ENCODE results near the gene PMEPA1.
"Not testable (repeated sequence)": the region's sequence is repeated elsewhere in the genome, so short reads cannot be mapped to it uniquely, and the experiment has no call there.

The PMEPA1 gene

DNA sequence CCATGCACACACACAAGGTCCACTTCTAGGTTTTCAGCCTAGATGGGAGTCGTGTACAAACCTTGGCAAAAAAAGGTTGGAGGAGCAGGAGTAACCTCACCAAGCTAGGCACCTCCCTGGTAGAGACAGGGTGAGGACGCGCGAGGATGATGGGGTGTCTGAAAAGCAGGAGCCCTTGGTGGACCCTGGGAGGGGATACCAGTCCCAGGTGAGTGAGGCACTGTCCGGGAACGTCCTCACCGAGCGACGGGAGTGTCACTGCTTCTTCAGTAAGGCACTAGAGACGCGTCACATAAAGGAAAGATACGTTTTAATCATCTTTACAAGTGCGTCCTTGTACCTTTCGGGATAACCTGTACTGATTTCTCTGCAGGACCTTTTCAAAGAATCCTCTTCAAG lies 60.2 kb downstream of the PMEPA1 start:
- DNase-seq: no peak

DNA sequence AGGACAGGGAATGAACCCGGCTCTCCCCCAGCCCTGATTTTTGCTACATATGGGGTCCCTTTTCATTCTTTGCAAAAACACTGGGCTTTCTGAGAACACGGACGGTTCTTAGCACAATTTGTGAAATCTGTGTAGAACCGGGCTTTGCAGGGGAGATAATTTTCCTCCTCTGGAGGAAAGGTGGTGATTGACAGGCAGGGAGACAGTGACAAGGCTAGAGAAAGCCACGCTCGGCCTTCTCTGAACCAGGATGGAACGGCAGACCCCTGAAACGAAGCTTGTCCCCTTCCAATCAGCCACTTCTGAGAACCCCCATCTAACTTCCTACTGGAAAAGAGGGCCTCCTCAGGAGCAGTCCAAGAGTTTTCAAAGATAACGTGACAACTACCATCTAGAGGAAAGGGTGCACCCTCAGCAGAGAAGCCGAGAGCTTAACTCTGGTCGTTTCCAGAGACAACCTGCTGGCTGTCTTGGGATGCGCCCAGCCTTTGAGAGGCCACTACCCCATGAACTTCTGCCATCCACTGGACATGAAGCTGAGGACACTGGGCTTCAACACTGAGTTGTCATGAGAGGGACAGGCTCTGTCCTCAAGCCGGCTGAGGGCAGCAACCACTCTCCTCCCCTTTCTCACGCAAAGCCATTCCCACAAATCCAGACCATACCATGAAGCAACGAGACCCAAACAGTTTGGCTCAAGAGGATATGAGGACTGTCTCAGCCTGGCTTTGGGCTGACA lies 60.8 kb downstream of the PMEPA1 start:
- DNase-seq: no peak

DNA sequence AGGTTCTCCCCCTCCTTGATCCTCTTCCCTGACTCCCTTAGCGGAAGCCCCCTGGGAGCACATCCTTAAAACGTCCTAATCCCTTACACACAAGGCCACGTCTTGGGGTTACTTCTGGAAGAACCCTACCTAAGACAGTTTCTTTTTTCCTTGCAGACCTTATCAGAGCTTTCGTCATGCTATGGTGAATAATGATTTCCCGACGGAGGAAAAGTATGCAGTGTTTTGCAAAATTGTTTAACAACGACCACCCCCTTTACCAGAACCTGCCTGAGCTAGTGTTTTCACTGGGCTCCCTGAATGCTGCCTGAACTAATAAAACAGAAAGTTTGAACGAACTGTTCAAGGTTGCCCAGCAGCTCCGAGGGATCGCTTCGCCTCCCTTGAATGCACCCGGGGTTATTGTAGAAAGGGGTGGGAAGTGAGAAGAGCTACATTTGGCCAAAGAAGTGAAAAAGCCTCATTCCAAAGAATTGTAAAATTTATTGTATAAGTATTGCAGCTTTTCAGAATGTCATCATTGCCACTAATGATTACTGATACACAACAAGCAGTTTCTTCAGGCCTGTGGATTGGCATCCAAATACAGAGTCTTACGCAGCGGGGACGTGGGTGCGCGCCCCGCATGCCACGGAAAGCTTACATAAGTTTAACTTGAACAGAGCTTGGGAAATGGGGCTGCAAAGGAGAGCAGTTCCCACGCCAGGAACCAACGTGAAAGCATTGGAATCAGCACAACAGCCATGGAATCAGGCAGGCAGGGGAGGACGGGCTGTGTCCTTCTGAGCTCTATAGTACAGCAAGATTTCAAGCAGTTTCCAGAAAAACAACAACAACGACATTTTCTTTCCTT lies 61.7 kb downstream of the PMEPA1 start:
- DNase-seq: no peak

DNA sequence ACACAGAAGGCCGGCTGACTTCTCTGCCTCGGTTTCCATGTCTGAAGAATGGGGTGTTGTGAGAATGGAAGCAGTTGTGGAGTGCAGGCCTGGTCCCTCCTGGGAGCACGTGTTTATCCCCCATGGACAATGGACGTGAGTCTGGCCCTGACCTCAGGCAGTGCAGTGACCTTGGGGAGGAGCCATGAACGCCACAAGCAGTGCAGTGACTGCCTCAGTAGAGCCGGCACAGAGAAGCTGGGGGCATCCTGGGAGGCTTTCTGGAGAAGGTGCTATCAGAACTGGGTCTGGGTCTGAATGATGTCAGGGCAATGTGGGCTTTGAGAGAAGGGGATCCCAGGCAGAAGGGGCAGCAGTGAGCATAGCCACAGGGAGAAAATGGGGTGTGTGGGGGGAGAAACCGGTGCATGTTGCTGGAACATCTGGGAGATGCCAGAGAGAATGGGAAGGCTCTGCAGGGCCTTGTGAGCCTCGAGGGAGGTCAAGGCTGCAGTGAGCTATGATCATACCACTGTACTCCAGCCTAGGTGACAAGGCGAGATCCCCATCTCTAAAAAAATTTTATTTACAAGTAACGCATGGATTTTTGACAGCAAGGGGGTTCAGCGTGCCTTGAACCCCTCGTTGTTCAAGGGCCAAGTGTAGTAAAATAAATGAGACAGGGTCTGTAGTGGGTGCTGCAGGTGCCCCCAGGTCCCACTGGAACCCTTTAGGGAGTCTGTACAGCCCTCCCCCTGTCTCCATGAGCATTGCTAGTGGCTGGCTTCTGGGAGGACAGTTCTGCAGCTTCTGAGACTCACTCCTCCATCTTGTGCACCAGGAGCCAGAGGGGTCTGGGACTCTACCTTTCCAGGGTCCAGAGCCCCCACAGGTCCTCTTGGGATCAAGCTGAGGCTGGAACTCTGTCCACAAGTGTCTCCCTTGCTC lies 62.5 kb downstream of the PMEPA1 start:
- no peak for DNase-seq

DNA sequence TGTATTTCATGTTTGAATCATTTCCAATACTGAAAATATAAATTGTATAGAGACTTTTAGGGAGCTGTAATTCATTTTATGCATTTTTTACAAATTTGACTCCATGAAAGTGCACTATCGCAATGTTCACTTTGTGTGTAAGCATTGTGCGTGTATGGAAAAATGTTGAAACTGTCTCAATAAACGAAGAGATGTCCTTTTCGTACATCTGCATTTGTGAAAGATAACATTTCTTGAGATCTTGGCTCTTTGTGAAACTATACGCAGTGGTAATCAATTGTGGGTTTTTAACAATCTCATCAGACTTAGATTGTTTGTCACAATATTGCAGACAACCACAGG lies 70.9 kb downstream of the PMEPA1 start:
- DNase-seq: no peak

DNA sequence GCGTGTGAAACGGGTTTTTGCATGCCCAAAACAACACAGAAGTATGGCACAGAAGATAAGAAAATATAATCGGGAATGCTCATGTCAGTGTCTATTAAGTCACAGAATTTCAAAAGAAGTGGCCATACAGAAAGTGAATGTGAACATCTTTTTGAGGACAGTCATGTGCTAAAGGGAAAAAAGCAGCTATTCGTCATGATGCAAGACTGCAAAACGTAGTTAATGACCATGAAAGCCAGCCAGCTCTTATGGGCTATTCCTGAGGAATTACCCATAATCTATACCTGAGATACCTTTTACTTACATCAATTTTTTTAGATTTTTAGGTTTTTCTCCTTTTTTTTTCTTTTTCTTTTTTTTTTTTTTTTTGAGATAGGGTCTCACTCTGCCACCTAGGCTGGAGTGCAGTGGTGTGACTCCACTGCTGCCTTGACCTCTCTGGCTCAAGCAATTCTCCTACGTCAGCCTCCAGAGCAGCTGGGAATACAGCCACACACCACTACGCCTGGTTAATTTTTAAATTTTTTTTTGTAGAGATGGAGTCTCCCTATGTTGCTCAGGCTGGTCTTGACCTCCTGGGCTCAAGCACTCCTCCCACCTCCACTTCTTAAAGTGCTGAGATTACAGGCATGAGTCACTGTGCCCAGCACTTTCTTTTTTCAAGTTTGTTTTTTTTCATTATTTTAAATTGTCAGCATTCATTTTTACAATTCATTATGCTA lies 71.5 kb downstream of the PMEPA1 start:
- DNase-seq: no peak

DNA sequence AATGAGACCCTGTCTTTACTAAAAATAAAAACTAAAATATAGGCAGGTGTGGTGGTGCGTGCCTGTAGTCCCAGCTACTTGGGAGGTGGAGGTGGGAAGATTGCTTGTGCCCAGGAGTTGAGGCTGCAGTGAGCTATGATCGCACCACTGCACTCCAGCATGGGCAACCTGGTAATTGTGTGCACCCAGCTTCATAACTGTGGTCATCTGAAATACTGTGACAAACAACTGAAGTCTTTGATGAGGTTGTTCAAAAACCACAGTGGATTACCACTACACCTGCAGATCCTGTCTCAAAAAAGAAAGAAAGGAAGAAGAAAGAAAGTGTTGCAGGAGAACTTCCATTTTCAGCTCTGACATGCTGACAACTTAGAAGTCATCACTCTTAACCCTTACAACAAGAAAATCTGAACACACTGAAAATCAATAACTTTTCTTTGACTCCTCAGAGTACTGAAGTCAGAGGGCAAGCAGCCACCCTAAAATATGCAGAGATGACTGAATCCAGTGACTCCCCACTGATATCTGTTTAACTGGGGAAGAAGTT lies 75.8 kb downstream of the PMEPA1 start:
- DNase-seq: no peak

DNA sequence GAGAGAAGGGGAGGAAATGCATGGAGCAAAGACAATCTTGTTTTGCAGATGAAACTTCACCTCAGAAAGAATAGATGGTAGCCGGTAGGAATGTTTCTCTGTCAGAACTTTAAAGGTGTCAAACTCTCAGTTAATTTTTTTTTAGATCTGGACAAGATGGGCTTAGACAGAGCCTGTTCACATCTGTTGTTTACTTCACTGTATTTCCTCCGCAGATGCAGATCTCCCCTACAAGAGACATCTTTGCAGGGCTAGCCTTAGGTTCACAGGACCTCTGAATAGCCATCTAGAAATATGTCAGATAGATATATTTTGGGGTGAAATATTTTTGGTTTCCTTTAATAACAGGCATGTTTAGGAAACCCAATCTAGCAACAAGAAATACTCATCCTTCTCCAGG lies 77.5 kb downstream of the PMEPA1 start:
- no peak for DNase-seq

DNA sequence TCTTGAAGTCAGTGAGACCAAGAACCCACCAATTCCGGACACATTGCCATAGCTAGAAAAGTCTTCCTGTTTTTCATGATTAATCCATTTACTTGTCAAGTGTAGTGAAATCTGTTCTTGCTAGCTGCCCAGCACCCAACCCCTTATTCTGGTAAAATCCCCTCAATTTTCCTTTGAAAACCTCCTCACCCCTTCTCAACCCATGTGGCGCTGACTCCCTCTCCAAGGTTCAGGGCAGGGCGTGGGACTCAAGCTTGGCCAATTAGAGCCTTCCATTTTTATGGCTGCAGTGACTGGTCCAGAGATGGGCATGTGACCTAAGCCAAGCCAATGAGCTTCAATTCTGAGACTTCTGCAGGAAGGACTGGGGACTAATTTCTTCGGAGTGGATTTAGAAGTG lies 79.8 kb downstream of the PMEPA1 start:
- no peak for DNase-seq

DNA sequence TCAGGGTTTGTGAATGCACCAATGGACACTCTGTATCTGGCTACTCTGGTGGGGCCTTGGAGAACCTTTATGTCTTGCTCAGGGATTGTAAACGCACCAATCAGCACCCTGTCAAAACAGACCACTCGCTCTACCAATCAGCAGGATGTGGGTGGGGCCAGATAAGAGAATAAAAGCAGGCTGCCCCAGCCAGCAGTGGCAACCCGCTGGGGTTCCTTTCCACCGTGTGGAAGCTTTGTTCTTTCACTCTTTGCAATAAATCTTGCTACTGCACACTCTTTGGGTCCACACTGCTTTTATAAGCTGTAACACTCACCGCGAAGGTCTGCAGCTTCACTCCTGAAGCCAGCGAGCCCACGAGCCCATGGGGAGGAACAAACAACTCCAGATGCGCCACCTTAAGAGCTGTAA lies 80.3 kb downstream of the PMEPA1 start:
- DNase-seq: not testable (repeated sequence)

DNA sequence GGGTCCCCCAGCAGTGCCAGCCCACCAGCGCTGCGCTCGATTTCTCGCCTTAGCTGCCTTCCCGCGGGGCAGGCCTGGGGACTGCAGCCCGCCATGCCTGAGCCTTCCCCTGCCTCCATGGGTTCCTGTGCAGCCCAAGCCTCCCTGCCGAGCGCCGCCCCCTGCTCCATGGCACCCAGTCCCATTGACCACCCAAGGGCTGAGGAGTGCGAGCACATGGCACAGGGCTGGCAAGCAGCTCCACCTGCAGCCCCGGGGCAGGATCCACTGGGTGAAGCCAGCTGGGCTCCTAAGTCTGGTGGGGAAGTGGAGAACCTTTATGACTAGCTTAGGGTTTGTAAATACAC lies 80.9 kb downstream of the PMEPA1 start:
- DNase-seq: not testable (repeated sequence)

DNA sequence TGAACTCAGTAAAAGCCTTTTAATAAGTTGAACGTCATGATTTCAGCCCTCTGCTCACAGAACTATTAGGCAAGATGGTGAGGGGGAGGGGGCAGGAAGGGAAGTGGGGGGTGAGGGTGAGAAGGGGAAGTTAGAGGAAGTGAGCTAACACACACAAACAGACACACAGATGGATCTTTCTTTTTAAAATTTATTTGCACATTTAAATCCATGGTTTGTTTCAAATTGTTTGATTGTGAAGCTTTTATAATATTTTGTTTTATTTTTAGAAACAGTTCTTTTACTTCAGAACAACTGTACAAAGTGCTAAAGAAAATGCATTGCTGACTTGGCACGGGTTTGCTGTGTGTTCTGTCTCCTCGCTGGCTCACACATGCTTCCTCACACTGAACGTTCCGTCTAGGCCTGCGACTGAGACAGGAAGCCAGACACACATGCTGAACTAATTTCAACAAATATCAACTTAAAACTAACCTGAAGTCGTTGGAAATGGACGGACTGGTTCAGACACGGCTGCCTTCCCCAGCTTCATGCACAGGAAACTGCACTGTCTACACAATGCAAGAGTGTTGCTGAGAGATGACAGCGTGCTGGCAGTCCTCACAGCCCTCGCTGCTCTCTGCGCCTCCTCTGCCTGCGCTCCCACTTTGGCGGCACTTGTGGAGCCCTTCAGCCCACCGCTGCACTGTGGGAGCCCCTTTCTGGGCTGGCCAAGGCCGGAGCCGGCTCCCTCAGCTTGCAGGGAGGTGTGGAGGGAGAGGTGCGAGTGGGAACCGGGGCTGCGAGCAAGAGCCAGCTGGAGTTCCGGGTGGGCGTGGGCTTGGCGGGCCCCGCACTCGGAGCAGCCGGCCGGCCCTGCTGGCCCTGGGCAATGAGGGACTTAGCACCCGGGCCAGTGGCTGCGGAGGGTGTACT lies 81.5 kb downstream of the PMEPA1 start:
- peak in 2 of 14 donors; percentile 8 to 27 for DNase-seq

DNA sequence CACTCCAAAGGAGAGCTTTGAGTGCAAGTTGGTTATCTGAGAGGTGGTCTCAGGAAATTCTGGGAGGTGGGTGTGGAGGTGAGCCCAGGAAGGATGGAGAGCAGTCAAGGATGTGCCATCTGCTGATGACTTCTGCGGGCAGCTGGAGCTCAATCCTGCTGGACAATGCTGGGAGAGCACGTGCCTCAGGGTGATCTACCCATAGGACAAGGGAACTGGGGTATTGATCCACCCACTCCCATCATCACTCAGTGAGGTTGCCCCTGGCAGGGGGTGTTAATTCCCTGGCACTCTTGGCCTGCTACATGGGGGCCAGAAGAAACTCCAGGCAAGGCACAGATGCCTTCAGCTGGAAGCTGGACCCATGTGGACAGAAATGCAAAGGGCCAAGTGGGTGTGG lies 82.5 kb downstream of the PMEPA1 start:
- no peak for DNase-seq

DNA sequence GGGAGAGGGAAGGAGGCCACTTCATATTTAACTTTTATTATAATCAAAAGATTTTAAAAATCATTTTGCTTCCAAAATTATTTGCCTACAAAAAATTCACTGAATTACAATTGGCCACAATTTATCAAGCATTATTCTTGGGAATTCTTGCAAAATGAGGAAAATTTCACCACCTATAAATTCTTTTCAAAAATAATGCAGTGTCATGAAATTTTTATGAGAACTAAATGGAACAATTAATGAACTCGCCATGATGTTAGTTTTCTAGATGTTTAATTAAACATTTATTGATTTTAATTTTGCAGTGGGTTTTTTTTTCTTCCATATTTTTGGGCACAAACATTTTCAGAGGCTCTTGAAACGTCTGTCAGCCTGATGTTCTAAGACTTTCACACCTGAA lies 83.8 kb downstream of the PMEPA1 start:
- DNase-seq: no peak

DNA sequence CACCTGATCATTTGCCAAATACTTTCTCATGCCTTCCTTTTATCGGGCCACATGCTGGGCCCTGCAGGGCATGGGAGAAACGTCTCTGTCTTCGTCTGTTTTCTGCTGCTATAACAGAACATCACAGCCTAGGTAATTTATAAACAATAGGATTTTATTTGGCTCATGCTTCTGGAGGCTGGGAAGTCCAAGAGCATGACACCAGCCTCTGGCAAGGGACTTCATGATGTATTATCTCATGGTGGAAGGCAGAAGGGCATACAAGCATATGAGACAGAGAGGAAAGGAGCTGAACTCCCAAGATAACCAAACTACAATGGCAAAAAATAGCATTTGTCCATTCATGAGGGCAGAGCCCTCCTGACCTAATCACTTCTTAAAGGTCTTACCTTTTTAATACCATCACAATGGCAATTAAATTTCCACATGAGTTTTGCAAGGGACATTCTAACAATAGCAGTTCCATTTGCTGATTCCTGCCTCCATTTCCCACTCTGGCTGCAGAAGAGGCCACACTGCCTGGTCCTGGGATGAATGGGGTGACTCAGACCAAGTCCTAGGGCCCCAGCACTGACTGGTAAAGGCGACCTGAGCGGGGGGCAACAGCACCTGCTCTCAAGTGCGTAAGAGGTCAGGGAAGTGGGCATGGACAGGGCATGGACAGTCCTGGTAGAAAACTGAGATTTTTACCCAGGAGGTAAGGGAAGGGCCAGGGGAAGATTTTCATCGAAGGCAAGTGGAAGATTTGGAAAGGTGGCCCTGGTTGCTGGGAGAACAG lies 84.4 kb downstream of the PMEPA1 start:
- no peak for DNase-seq

DNA sequence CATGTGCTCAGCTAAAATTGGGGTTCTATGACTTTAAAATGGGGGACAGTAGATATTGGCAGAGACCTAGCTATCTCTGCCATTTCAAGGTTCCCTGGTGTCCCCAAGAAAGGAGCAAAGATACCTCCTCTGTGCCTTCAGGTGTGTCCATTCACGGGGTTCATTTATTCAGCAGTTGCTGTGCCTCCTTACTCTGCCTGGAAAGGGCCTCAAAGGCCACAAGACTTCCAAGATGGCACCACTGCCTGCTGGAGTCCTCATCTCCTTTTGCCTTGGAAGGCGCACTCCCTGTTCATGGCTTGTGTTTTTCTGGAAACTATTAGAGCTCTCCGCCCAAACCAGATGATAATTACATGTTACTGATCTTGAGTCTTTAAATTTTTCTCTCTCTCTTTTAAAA lies 85.7 kb downstream of the PMEPA1 start:
- DNase-seq: no peak

DNA sequence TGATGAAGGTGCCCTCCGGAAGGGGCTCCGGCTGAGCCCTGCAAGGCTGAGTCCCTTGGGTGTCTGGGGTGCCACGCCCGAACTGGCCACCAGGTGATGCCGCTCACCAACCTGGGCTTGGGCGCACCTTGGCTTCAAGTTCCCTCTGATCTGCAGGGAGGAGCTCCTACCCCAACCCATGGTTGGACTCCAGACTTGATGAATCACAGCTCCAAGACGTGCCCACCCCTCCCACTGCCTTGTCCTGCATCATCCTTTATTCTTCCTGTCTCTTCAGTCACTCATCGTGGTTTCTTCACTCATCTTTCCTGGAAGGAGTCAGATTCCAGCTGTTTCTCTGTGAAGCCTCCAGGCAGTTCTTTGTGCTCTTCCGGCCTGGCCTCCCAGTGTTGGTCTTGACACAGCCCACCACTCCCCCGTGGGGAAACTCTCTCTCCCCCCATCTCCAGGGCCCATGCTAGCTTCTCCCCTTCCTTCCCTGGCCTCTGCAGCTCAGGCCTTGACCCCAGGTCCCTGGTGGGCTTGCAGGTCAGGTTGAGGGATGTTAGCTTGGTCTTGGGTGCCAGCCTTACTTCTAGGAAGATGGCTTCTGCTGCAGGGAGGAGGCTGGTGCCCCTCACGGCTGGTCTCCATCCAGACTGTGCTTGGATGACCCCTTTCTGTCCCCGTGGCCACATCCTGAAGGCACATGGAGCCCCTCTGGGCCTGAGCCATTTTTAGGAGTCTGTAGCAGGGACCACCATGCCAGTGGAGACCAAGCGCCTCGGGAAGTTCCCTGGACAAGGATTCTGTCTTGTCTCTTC lies 87.0 kb downstream of the PMEPA1 start:
- DNase-seq: no peak

DNA sequence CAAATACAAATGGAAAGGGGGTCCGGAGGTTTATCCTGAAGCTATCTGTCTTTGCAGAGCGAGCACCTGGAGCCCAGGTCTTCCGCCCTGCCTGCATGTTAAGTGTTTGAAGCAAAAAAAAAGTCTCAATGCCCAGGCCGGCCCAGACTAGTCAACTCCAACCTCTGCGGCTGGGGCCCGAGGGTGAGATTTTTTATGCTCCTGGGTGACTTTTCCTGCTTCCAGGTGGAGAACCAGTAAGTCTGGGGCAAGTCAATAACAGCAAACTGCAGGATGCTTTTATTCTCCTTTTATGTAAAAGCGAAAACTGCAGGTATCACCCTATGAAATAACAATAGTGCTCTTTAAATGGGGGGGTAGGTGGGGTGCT lies 87.6 kb downstream of the PMEPA1 start:
- no peak for DNase-seq
